ENCODE results near the gene HEATR5A.

DNA sequence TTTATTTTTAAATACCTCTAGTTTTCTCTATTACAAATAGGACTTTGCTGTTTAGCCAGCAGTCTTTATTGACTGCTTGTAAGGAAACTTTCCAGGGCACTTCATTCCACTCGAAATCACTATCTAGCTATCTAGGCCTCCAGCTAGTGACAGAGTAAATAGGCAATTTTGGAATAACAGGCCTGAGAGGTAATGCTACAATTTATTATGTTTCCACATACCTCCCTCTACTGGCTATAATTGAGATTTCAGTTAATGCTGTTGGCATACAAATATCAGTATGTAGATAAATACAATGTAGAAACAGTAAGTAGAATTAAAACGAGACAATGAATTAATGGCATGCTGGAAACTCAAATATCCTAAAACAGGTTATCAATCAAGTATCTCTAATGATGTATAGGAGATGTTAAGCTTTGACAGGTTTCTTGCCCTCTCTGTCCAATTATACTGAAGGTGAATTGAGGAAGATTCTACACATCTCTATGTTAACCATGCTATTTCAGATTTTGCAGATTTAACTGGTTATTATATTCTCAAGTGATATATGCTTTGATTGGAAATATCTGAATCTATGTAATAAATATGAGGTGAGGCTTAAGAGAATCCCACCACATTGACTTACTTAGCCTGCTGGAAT is 29.7 kb upstream of the HEATR5A start:
- TF ChIP-seq, protein P1, sequence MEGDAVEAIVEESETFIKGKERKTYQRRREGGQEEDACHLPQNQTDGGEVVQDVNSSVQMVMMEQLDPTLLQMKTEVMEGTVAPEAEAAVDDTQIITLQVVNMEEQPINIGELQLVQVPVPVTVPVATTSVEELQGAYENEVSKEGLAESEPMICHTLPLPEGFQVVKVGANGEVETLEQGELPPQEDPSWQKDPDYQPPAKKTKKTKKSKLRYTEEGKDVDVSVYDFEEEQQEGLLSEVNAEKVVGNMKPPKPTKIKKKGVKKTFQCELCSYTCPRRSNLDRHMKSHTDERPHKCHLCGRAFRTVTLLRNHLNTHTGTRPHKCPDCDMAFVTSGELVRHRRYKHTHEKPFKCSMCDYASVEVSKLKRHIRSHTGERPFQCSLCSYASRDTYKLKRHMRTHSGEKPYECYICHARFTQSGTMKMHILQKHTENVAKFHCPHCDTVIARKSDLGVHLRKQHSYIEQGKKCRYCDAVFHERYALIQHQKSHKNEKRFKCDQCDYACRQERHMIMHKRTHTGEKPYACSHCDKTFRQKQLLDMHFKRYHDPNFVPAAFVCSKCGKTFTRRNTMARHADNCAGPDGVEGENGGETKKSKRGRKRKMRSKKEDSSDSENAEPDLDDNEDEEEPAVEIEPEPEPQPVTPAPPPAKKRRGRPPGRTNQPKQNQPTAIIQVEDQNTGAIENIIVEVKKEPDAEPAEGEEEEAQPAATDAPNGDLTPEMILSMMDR (conservative IDR thresholded peaks at IDR 0.05; ENCODE audit: low read depth, low read length): peak; percentile 85
- TF ChIP-seq EZH2phosphoT487 (IDR thresholded peaks at IDR 0.05; ENCODE audit: borderline replicate concordance, low read length) (no peak), EZH2 (IDR thresholded peaks at IDR 0.05; ENCODE audit: low read length, unreplicated experiment) (no peak)

All from PC-3 (cell line).